Measurements from ENCODE around the gene TNFRSF1B.

The TNFRSF1B gene

DNA sequence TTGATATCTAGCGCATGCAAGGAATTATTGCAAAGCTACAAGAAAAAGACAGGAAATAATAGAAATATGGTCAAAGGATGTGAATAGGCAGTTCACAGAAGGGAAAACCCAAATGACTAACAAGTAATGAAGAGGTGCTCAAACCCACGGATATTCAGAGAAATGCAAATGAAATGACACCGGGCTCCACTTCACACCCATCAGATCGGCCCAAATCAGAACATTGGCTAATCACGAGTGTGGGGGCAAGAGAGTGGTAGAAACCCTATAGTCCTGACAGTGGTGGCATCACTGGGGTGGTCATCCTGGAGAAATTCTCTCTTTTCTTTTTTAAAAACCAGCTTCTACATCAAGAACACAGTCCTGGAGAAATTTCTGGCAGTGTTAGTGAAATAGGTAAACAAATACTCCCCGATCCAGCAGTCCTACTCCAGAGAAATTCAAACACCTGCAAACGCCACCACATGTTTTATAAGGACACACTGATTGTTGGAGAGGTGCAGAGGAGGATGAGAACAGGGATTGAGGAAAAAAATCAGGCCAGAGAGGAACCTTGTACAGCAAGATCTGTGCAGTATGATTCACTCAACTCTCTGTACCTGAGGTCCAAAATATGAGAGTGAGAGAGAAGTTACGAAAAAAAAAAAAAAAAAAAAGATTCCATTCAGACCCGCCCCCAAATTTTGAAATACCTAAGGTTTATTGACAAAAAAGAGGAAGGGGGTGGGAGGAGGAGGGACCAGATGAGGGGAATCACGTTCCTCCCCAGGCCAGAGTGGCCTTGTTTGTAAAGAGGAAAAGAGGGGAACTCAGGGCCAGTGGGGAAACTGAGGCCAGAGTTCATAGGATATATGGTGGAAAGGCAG, 9.2 kb upstream of the TNFRSF1B start:
- peak in 1 of 4 experiments; percentile 42 for DNase-seq (ENCODE audit: low read depth in 4 of 4, low spot score in 1 of 4)

- DNase-seq (ENCODE audit: low read depth in 4 of 4, low spot score in 1 of 4), result no peak
Observed at GRCh38 chr1:12158357-12159092, 8.3 kb upstream of the TNFRSF1B start.

GRCh38 chr1:12159816-12160215, 7.0 kb upstream of the TNFRSF1B start:
- DNase-seq (ENCODE audit: low read depth in 4 of 4, low spot score in 1 of 4), result no peak

DNA sequence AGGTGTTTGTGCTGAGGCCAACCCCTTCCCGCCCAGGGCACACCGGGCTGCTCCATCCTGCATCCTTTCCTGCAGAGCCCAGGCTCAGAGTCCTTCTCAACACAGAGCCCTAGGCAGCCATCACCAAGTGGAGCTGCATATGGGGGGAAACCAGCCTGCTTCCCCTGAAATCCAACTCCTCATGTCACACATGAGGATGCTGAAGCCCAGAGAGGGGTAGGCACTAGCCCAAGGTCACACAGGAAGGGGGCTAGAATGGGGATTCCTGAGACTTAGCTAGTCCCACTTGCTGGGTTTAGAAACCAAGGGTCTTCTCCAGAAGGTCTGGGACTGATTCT, 5.5 kb upstream of the TNFRSF1B start:
- DNase-seq (ENCODE audit: low read depth in 4 of 4, low spot score in 1 of 4), result no peak

DNA sequence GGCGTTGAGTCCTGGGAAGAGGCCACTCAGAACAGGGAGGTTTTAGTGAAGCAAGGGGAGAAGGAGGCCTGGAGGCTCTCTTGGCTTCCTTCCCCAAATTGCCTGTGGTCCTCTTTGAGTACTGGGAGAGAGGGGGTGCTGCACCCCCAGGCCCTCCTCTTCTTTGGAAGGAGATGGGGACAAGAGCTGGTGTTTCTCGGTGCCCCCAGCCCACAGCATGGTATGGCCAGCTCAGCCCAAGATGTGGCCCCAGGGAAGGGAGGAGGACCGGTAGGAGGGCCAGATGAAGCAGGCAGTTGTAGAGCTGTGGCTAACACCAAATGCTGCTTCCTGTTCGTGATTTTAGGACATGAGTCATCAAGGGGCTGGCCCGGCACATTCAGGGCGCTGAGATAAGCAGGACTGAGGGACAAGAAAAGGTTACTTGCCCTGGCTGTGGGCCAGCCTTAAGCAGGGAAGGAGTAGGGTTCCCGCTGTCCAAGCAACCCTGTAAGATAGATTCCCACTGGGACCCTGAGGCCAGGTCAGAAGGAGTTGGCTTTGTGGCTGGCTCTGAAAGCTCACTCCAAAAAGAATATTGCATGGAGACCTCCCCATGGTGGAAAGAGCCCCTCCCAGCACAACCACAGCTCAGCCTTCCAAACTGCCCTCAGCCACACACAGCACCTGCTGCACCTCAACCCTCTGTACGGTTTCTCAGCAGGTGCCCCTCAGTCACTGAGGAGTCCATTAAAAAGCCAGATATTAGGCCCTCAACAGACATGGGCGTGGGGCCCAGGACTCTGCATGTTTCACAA, 4.9 kb upstream of the TNFRSF1B start:
- DNase-seq (ENCODE audit: low read depth in 4 of 4, low spot score in 1 of 4), result peak in 2 of 4 experiments; percentile 59 to 69

GRCh38 chr1:12162459-12163137, 4.2 kb upstream of the TNFRSF1B start:
- DNase-seq (ENCODE audit: low read depth in 4 of 4, low spot score in 1 of 4), result no peak

DNA sequence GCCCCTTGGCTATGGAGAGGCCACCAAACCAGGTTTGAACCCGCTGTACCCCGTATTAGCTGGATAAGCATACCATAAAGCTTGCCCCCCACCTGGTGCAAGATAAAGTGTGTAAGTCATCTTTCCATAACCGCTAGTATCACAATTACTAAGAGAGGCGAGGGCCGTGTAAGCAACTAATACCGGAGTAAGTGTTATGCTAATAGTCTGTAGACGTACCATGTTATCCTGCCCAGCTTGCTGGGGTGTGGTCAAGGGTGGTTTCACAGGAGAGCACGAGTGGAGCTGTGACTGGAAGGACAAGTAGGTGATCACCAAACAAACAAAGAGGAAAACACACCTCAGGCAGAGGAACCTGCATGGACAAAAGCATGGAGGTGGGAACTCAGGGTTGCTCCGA, 3.6 kb upstream of the TNFRSF1B start:
- DNase-seq (ENCODE audit: low read depth in 4 of 4, low spot score in 1 of 4), result no peak

- no peak for DNase-seq (ENCODE audit: low read depth in 4 of 4, low spot score in 1 of 4)
Observed at GRCh38 chr1:12164210-12164609, 2.6 kb upstream of the TNFRSF1B start.

DNA sequence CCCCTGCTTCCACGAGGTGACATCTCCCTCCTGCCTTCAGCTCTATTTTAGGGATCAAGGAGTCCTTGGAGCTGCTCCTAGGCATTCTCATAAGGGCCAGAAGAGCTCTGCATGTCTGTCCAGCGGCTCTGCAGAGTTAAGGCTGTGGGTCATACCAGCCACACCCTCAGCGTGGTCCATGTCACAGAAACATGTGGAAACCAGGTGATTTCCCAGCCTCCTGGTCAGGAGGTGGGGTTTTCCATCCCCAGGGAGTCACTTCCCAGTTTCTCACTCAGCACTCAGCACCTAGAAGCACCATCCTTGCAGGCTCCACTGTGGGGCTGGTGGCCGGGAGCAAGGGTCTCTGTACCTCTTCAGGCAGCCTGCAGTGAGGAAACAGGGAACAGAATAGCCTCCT, 1.4 kb upstream of the TNFRSF1B start:
- no peak for DNase-seq (ENCODE audit: low read depth in 4 of 4, low spot score in 1 of 4)

GRCh38 chr1:12167493-12168429, 970 bp downstream of the TNFRSF1B start:
- no peak for DNase-seq (ENCODE audit: low read depth in 4 of 4, low spot score in 1 of 4)

- no peak for DNase-seq (ENCODE audit: low read depth in 4 of 4, low spot score in 1 of 4)
Observed at GRCh38 chr1:12168451-12169160, 1.8 kb downstream of the TNFRSF1B start.

DNA sequence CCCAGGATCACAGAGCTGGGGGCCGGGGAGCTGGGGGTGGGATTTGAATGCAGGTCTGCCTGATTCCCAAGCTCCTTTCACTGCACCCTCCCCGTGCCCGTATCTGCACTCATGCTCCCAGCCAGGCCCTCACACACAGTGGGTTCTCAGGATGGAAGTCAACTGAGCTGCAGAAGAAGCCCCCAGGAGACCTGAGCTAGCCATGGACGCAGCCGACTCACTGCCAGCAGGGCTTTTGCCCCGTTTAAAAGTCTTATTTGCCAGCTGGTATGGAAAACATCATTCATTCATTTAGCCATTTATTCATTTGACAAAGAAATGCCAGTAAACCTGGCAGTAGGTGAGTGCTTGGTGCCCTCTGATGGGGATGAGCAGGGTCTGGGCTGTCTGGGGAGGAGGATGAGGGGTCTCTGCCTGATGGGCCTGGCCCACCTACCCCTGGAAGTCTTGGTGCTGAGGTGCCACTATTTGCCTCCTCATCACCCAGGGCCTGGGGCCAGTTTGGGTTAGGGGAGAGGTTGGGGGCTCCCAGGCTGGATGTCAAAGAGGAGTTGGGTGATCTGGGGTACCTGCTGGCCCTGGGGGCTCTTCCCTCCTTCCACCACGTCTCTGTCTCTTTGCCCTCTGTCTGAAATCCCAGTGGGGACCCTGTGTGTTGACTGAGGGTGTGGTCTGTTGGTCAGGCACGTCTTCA, 2.8 kb downstream of the TNFRSF1B start:
- DNase-seq (ENCODE audit: low read depth in 4 of 4, low spot score in 1 of 4), result no peak

DNA sequence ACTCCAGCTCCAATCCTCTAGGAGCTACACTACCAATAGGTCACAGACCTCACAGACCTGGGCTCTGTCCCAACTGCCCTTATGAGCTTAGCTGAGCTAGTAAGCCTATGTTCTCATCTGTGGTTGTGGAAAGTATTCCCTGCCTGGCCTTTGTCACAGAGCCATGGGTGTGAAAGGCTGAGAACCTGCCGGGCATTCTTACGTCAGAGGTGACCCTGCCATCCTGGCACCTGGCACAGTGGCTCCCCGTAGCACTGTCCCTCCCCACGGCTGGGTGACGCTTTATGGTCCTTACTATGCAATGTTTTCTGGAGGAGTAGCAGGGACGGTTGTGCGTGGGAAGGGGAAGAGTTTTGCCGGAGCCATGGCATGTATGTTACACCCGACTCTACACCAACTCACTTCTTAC, 3.5 kb downstream of the TNFRSF1B start:
- DNase-seq (ENCODE audit: low read depth in 4 of 4, low spot score in 1 of 4), result no peak

GRCh38 chr1:12171206-12172041, 4.6 kb downstream of the TNFRSF1B start:
- no peak for DNase-seq (ENCODE audit: low read depth in 4 of 4, low spot score in 1 of 4)

DNA sequence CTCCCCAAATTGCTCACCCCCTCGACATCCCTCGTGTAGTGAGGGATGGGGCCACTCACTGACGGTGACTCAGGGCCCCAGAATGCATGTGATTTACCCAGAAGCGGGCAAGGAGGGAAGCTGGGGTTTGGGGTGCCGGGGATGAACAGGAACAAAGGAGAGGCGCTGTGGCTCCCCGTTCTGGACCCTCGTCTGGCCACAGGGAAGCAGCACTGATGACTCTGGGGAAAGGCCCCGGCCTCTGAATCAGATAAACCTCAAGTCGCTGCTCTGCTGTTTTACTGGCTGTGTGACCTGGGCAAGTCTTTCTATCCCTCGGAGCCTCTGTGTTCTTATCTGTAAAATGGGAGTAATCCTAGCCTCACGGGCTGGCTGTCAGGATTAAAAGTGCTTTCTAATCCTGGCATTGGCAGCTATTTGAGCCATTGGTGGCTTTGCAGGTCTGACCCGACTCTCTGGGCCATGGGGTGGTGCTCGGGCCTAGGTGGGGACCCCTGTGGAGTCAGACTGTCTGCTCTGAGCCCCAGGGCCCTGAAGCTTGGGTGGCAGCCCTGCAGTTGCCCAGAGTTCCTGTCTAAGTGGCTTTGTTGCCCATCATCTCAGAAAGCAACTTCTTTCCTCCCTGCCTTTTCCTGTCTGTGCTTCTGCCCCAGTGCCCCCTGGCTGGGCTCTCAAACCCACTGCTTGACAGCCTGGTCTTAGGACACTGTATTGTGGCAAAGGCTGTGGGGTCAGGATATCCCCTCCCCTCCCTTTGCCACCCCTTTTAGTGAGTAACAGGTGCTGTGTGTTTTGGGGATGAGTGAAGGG, 5.5 kb downstream of the TNFRSF1B start:
- no peak for DNase-seq (ENCODE audit: low read depth in 4 of 4, low spot score in 1 of 4)

DNA sequence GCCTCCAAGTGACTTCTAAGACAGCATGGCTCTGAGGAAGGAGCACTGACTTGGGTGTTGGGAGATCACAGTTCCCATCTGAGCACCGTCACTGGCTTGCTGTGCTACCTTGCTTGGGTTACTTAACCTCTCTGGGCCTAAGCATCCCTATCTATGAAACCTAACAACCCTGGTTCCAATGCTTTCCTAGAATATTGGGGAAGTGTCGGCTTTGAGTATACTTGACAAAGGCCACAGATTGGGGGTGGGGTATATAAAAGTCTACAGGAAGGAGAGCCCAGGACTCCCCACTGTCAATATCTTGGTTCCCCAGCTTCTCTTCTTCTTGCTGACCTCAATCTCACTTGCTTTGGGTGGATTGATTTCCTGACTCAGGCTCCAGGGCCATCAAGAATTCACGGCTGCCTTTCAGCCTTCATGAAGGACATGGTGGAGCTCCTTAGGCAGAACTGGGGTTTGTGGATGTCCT, 6.3 kb downstream of the TNFRSF1B start:
- no peak for DNase-seq (ENCODE audit: low read depth in 4 of 4, low spot score in 1 of 4)

DNA sequence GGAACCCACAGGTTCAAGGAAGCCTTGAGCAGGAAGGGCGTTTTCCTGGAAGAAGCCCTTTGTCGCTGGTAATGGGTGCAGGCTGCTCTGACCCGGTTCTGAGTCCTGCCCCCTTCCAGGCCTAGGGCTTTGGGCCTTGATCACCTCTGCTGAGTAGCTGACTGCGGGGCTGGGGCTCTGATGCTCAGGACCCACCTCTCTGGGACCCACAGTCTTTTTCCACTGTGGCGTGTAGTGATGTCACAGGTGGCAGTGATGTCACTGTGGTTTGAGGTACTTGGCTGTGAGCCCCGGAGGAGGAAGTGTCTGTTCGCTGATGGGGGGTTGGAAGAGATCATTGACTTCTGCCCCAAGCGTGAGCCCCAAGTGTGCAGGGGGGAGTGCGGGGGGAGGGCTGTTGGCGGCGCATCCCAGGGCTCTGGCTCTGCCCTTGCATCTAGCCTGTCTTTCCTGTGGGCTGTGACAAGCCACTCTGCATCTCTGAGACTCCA, 6.9 kb downstream of the TNFRSF1B start:
- DNase-seq (ENCODE audit: low read depth in 4 of 4, low spot score in 1 of 4), result peak; percentile 63 to 83 (median 69)

All from stimulated activated CD4-positive, alpha-beta T cell treated with anti-CD3 and anti-CD28 coated beads, Interleukin-1b, Interleukin-23, amount 100 ng/mL, for 24 hours (primary cell).